ENCODE measurements around the gene ALOX15B.
"Not testable (repeated sequence)": the region's sequence is repeated elsewhere in the genome, so short reads cannot be mapped to it uniquely, and the experiment has no call there.

The ALOX15B gene

GRCh38 chr17:8013731-8014557 is 24.9 kb upstream of the ALOX15B start:
- DNase-seq (ENCODE audit: low spot score) = no peak

- no peak for DNase-seq (ENCODE audit: low spot score)
Observed at GRCh38 chr17:8014558-8014850, 24.4 kb upstream of the ALOX15B start.

GRCh38 chr17:8015236-8015956 is 23.5 kb upstream of the ALOX15B start:
- no peak for DNase-seq (ENCODE audit: low spot score)

GRCh38 chr17:8015957-8016631 is 22.8 kb upstream of the ALOX15B start:
- no peak for DNase-seq (ENCODE audit: low spot score)

GRCh38 chr17:8016632-8017424 is 22.0 kb upstream of the ALOX15B start:
- DNase-seq (ENCODE audit: low spot score) = peak; percentile 30

GRCh38 chr17:8018436-8018835 is 20.4 kb upstream of the ALOX15B start:
- no peak for DNase-seq (ENCODE audit: low spot score)

GRCh38 chr17:8019166-8019565 is 19.7 kb upstream of the ALOX15B start:
- DNase-seq (ENCODE audit: low spot score) = no peak

GRCh38 chr17:8019665-8020650 is 18.9 kb upstream of the ALOX15B start:
- DNase-seq (ENCODE audit: low spot score) = no peak

- no peak for DNase-seq (ENCODE audit: low spot score)
Observed at GRCh38 chr17:8020776-8021564, 17.9 kb upstream of the ALOX15B start.

GRCh38 chr17:8021565-8022359 is 17.1 kb upstream of the ALOX15B start:
- no peak for DNase-seq (ENCODE audit: low spot score)

- no peak for DNase-seq (ENCODE audit: low spot score)
Observed at GRCh38 chr17:8022360-8023003, 16.4 kb upstream of the ALOX15B start.

- not testable (repeated sequence) for DNase-seq (ENCODE audit: low spot score)
Observed at GRCh38 chr17:8024161-8024560, 14.7 kb upstream of the ALOX15B start.

GRCh38 chr17:8025176-8025911 is 13.5 kb upstream of the ALOX15B start:
- no peak for DNase-seq (ENCODE audit: low spot score)

- no peak for DNase-seq (ENCODE audit: low spot score)
Observed at GRCh38 chr17:8029121-8029520, 9.7 kb upstream of the ALOX15B start.

GRCh38 chr17:8031261-8031661 is 7.6 kb upstream of the ALOX15B start:
- no peak for DNase-seq (ENCODE audit: low spot score)

GRCh38 chr17:8031950-8032349 is 6.9 kb upstream of the ALOX15B start:
- no peak for DNase-seq (ENCODE audit: low spot score)

- DNase-seq (ENCODE audit: low spot score) = no peak
Observed at GRCh38 chr17:8032442-8032841, 6.4 kb upstream of the ALOX15B start.

- DNase-seq (ENCODE audit: low spot score) = no peak
Observed at GRCh38 chr17:8039611-8040168, 831 bp downstream of the ALOX15B start.

All from hematopoietic multipotent progenitor cell treated with erythropoietin and hydrocortisone succinate and interleukin-3 and kit ligand, for 17 days (in vitro differentiated cells).